Globus pallidus (tissue), 1 donor: Measurements from ENCODE around the gene FBXL20.

Experiments
- DNase-seq: peaks from one replicate; pipeline ENCODE4 v3.0.0-alpha.2; 2015; ENCODE audit warnings: low spot score

Gene FBXL20

DNA sequence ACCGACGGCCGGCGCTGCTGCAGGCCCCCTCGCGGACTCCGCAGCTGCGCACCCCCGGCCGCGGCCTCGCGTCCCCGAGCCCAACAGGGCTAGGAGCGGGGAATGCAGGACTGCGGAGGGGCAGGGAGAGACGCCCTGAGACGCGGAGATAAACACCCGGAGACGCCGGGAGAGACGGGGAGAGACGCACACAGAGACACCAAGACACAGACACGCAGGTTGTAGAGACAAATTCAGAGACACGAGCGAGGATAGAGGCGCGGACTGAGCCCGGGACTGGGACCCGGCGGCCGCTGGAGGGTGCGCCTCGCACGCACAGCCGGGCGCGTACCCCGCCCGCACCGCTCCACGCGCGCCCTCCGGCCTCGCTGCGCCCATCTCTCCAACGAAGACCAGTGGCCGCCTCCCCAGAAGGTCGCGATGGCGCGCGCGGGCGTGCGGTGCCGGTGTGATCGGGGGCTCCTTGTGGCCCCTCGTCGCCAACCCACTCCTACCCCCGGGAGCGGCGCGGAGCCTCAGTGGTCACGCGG, 176.6 kb downstream of the FBXL20 start:
- no peak for DNase-seq

DNA sequence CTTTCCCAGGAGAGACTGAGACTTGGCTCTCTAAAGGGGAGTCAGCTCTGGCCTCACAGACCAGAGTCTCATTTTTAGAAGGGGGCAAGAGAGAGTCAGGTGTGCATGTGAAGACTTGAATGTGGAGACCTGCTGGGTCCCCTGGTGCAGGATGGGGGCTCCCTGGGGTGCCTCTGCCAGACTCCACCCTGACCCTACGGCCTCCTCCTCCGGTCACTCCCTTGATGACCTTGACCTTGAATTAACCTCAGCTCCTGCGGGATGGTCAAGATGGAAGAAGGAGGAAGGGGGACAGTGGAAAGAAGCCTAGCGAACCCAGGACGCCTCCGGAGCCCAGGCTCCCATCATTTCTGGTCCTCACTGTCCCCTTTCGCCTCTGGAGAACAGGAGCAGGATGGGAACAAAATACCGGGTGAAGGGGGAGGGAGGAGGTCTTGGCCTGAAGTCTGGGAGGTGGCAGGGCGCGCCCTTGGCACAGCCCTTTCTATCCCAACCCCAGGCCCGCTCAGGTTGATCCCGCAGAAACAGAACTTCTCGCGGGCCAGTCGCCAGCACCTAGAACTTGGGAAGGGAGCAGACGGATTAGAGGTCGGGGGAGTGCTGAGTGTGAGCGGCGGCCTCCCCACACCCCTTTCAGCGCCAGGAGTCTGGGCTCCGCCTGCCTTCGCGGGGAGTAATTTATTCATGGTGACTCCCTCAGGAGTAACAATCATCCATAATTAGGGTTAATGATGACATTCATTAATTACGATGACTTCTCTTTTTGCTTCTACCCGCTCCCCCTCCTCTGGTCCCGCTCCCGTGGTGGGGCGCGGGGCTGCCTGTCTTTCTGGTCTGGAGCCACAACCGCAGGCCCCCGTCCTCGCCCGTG, 177.3 kb downstream of the FBXL20 start:
- DNase-seq = no peak

DNA sequence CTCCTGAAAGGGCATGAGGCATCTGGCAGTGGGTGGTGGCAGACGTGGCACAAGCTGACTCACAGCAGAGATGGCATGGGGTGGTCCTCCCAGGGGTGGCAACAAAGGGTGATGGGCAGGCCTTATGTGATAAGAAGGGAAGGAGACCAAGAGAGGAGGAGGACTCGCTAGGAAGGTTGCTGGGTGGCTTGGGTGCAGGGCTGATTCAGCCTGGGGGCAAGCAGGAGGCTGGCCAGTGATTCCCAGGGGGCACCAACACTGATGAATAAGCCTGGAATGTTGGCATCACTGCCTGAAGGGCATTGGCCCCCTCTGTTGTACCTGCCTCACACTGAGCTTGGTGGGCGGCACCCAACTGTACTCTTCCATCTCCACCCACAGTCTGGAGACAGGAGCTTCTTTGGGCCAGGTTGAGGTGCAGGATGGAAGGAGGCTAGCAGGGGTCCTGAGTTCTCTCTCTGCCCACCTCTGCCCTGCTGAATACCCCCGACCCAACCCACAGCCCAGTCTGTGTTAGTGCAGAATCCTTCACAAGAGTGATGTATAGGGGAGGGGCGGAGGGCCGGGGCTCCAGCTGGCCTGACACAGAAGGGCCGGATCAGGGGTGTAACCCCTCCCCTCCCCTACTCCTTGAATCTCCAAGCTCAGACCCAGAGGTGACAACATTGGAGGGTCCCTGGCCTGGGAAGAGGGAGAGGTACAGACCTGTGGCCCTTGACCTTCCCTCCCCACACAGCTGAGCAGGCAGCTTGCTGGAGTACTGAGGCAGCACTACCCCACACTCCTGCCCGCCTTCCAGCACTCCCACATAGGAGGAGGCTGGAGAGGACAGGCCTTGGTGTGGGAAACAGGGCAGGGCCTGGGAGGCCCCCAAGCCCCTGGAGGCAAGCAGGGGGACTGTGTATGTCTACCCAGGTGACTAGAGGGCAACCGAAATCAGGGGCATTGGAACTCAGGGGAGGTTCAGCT, 178.3 kb downstream of the FBXL20 start:
- DNase-seq = no peak

DNA sequence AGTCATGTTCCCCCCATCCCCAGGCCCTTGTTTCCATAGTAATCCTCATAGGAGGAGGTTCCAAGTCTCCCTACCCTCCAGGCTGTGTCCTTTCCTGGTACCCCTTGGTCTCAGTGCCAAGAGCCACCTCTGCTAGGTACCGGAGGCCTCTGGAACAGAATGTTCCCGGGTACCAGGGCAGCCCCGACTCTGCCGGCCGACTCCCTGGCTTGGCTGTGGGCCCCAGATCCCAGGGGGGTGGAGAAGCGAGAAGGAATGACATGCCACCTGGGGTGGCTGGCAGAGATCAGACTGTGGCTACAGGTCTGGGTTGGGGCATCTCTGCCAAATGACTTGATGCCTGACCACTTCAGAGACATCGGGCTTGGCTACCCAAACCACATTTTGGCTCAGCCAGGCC, 179.3 kb downstream of the FBXL20 start:
- DNase-seq = no peak

DNA sequence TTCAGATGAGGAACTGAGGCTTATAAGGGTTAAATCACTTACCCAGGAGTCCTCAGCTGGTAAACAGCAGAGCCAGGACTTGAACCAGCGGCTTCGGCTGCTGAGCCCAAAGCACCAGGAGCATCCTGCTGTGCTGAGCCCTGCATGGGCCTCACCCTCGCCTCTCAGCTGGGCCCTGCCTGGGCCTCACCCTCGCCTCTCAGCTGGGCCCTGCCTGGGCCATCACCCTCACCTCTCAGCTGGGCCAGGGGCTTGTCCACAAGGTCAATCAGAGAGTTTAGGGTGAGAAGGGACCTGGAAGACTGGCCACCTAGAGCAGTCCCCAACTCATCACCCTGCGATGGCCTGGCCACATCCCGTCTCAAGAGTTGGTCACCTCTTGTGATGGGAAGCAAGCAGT, 179.9 kb downstream of the FBXL20 start:
- no peak for DNase-seq

DNA sequence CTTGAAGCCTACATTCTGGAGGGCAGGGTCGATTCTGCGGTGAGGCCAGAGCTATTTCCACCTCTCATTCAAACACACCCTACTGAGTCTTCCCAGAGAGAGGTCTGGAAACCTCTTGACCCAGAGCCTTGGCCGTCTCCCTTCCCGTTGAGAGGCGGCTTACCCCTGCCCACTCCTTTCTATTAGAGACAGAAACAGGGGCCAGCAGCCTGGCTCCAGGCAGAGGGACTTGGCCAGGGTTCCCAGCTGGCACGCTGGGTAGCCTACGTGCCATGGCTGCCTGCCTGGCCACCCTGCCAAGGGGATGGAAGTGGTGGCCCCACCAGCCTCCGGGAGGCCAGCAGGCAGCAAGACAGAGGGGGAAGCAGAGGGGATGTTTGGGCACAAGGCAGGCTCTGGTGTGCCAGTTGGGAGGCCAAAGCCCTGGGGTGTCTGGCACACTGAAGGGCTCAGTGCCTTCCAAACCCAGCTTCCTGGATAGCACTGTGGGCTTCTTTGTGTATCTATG, 181.7 kb downstream of the FBXL20 start:
- peak; percentile 74 for DNase-seq

DNA sequence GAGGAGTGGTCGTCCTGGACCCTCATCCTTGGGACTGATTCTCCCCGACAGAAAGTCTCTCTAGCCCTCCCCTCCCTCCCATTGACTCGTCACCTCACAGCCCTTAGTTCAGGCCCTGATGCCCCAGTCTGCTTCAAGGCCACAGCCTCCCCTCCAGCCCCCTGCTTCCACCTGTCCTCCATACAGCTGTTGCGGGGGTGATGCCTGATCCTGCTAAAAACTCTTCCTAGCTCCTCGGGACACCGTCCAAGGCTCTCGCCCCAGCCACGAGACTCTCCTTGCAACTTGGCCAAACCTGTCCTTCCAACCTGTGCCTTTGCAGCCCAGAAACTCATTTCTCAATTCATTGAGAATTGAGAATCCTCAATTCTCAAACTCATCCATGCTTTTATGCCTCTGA, 182.5 kb downstream of the FBXL20 start:
- DNase-seq = no peak

DNA sequence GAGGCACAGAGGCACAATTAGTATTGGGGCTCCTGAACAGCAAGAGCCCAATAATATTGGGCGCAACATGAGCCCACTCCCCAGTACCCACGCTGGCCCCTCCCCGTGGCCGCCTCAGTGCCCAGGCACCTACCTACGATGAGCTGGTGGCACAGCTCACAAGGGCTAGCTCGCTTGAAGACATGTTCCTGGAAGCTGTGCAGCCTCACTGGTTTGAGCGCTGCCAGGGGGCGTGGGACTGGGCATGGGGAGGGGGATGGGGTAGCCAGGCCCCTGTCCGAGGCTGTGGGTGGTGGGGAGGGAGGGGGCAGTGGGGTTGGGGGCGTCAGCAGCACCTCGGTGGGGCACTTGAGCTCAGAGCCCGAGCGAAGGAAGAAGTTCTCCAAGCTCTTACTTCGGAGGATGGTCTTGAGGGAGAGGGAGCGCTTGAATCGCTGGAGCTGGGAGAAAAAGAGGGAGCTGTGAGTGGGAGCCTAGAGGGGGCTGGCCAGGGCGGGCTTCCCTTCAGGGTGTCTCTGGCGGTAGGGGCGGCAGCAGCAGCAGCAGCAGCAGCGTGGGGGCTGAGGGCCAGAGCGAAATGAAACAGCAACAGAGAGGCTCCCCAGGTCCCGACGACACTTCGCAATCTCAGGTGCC, 183.6 kb downstream of the FBXL20 start:
- no peak for DNase-seq

DNA sequence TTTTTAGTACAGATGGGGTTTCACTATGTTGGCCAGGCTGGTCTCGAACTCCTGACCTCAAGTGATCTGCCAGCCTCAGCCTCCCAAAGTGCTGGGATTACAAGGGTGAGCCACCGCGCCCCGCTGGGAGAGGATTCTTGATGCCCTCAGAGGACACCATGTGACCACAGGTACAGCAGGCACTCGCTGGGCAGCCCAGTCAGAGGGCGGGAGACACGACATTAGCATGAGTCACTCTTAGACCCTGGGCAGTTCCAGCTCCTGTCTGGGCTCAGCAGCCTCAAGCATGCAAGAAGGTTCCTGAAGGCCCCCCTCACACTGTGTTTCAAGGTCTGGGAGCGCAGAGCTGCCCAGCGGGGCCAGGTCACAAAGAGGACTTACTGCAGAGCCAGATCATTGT, 187.6 kb downstream of the FBXL20 start:
- no peak for DNase-seq

DNA sequence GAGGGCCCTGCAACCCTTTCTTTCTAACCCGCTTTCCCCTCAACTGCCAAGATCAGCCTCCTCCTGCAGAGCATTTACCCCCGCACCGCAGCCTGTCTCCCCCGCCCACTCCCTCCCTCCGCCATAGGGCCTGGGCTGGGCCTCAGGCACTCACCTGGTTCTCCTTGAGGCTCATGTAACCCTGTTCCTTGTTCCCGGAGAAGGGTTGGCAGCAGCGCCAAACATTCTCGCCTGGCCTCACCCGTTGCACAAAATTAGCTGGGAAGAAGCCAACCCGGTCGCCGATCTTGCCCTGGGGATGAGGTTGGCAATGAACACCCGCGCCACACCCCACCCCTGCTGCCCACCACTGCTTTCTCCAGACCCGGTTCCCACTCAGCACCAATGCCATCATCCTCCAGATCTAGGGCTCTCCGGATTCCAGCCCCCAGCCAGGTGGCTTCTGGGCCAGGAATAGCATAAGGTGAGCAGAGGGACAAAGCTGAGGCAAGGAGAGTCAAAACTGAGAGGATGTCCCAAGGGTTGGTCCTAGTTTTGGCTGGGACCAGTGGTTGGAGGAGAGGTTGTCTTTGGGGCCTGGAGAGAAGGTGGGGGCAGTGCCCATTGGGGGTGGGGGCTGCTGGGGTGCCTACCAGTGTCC, 188.5 kb downstream of the FBXL20 start:
- no peak for DNase-seq

DNA sequence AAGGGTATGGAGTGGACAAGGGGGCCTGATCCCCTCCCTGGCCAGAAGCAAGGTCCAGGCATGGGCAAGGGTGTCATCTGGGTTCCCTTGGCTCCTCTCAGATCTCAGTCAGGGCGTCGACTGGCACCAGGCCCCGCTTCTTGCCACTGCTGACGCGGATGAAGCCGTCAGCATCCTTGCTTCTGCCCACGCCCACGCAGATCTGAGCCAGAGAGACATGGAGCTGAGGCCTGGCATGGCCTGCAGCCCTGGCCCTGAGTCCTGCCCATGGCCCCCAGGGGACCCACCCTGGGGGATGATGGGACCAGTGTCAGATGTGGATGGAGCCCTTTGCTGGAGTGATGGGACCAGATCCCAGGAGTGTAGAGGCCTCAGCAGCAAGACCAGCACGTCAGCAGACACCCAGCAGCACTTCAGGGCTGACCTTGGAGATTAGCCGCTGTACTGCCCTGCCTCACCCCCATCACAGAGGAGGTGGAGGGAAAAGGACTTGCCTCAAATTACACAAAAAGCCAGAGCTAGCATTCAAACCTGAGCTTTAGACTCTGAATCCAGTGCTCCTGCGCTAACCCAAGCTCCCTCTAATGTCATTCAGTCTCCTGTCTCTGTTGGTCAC, 189.1 kb downstream of the FBXL20 start:
- DNase-seq = no peak

DNA sequence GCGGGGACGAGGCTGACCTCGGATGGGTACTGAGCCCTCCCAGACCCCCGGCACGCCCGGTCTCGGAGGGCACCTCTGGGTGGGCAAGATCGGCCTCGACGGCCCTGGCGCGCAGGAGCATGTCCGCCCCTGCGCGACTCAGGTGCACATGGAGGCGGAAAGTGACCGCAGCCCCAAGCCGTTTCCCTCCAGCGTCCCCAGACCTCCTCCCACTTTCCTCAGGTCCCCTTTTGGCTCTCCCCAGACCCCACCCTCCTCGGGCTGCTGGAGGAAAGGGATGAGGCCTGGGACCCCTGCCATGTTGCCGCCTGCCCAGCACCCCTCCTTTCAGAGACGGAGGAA, 191.4 kb downstream of the FBXL20 start:
- no peak for DNase-seq

DNA sequence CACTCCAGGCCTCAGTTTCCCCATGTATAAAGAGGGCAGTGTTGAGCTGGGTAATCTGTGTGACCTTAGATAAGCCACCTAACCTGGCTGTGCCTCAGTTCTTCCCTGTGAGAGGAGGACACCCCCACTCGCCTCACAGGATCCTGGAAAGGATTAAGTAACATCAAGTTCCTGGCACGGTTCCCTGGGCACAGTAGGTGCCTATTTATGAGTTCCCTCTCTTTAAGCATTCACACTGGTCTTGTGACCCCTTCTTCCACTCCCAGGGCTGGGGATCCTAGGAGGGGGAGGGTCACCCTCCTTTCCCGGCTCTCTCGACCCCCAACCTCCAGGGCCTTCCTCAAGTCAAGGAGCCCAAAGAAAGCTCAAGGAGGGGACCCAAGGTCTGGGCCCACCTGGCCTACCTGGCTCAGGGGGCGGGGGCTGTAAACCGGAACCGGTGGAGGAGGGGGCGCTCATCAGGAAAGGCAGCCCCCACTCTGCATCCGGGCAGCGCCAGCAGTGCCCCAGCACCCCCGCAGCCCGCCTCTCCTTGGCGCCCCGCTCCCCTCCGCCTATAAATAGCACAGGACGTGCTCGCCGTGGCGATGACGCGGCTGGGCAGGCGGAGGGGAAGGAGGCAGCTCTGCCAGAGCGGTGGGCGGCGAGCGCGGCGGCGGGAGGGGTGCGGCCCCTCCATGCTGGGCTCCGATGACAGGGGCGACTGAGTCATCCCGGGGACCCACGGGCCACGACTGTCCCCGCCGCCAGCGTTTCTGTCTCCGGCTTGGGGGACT, 191.9 kb downstream of the FBXL20 start:
- no peak for DNase-seq

DNA sequence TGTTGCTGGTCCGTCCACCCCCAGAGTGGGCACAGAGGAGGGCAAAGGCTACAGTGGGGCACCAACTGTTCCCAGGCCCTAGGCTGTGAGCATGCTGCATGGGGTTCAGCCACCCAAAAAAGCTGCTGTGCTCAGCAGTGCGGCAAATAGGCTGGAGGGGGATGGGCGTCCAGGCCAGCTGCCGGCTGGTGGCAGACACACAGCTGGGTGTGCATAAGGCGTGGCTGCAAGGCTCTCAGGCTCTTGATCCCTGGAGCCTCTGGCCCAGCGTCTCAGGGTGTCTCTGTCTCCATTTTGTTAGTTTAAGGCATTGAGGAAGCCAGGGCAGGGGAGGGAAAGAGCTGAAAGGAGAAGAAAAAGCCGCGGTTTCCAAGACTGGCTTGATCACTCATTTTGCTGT, 192.5 kb downstream of the FBXL20 start:
- DNase-seq = no peak

DNA sequence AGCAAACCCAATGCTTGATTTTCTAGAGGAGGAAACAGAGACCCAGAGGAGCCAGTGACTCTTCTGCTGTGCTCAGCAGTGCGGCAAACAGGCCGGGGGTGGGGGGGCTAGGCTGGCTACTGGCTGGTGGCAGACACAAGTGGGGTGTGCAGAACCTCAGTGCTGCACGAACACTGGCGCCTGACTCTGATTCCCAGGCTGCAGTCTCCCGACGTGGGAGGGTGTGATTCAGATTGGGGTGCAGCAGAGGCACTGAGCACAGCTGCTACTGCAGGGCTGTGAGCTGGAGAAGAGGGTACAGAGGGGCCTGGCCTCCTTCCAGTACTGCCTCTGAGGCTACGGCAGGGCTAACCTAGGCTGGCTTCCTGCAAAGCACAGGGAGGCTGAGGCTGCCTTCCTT, 193.3 kb downstream of the FBXL20 start:
- DNase-seq = no peak

DNA sequence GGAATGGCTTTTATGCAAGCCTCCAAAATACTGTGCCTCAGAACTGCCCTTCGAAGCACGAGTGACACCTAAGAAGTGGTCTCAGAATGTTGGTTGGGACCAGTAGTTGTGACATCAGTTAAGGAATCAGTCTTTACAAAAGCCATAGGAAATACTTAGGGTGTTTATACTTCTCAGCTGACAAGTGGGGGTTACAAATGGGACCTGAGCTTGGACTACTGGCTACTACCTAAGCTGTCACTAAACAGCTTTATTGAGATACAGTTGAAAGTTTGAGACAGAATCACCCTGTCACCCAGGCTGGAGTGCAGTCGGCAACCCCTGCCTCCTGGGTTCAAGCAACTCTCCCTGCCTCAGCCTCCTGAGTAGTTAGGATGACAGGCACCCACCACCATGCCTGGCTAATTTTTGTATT, 196.3 kb downstream of the FBXL20 start:
- no peak for DNase-seq

DNA sequence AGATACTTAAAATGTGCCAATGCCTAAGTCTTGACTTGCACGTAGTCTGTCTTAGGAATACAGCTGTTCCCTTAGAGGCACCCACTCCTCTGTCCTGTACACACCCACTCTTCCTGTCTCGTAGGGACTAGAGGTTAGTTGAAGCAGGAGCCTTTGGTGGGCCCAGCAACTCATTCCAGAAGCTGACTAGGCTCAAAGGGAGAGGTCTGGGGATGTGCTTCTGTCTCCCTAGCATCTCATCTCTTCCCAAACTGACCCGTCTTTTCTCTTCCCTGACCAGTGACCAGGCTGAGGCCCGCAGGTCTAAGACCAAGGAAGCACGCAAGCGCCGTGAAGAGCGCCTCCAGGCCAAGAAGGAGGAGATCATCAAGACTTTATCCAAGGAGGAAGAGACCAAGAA, 197.2 kb downstream of the FBXL20 start:
- DNase-seq = no peak
